ENCODE measurements around the gene STAMBPL1.
"Not testable (repeated sequence)": the region's sequence is repeated elsewhere in the genome, so short reads cannot be mapped to it uniquely, and the experiment has no call there.

Gene STAMBPL1

GRCh38 chr10:88833723-88834122 is 46.3 kb upstream of the STAMBPL1 start:
- peak overlapping the region; percentile 9 to 22 for H3K4me3 ChIP-seq (ENCODE audit: low read depth in 1 of 2, low read length in 1 of 2)
- H3K9me3 ChIP-seq = no peaks in the 10 kb centered on the region
- H3K36me3 ChIP-seq = peaks cover 32% of the 10 kb centered on the region
- H3K27me3 ChIP-seq = no peaks in the 10 kb centered on the region
- peak overlapping the region; percentile 88 for H3K27ac ChIP-seq
- TF ChIP-seq, protein P1, sequence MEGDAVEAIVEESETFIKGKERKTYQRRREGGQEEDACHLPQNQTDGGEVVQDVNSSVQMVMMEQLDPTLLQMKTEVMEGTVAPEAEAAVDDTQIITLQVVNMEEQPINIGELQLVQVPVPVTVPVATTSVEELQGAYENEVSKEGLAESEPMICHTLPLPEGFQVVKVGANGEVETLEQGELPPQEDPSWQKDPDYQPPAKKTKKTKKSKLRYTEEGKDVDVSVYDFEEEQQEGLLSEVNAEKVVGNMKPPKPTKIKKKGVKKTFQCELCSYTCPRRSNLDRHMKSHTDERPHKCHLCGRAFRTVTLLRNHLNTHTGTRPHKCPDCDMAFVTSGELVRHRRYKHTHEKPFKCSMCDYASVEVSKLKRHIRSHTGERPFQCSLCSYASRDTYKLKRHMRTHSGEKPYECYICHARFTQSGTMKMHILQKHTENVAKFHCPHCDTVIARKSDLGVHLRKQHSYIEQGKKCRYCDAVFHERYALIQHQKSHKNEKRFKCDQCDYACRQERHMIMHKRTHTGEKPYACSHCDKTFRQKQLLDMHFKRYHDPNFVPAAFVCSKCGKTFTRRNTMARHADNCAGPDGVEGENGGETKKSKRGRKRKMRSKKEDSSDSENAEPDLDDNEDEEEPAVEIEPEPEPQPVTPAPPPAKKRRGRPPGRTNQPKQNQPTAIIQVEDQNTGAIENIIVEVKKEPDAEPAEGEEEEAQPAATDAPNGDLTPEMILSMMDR (IDR thresholded peaks at IDR 0.05) = peak; percentile 31
- H3K4me1 ChIP-seq (ENCODE audit: control insufficient read depth in 1 of 2, insufficient read depth in 1 of 2, low read depth in 1 of 2, low read length in 1 of 2) = peaks cover 72% of the 10 kb centered on the region in 2 experiments

DNA sequence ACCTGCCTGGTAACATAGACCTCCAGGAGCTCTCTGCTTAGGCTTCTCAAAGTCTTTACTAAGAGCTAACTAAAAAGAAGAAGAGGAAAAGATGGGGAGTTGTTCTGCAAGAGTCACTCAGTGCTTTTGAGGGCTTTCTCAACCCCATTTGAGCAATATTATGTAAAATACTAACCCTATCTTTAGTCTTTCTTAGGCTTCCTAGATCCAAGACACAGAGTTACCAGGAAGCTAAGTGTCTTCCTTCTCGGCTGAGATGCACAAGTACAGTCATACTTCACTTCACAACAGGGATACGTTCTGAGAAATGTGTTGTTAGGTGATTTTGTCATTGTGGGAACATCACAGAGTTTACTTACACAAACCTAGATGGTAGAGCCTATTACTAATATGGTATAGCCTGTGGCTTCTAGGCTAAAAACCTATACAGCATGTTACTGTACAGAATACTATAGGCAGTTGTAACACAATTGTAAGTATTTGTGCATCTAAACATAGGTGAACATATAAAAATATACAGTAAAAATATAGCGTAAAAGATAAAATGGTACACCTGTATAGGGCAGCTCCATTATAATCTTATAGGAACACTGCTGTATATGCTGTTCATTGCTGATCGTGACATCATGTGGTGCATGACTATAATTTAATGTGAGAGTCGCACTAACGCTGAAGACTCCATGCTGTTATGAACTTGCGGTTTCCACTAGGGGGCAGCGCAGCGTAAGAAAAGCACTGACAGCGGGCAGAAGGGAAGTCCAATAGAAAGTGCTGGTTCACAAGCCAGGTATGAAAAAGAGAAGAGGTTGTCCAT is 44.7 kb upstream of the STAMBPL1 start:
- Histone ChIP-seq H3K4me1 (ENCODE audit: control insufficient read depth in 1 of 2, insufficient read depth in 1 of 2, low read depth in 1 of 2, low read length in 1 of 2) (peaks cover 88% of the 10 kb centered on the region in 2 experiments), H3K4me3 (ENCODE audit: low read depth in 1 of 2, low read length in 1 of 2) (peak overlapping the region; percentile 16 to 26), H3K27me3 (no peaks in the 10 kb centered on the region), H3K9me3 (no peaks in the 10 kb centered on the region), H3K27ac (peak overlapping the region; percentile 88), H3K36me3 (peaks cover 16% of the 10 kb centered on the region)
- TF ChIP-seq, protein P1 (IDR thresholded peaks at IDR 0.05) = peak; percentile 90

DNA sequence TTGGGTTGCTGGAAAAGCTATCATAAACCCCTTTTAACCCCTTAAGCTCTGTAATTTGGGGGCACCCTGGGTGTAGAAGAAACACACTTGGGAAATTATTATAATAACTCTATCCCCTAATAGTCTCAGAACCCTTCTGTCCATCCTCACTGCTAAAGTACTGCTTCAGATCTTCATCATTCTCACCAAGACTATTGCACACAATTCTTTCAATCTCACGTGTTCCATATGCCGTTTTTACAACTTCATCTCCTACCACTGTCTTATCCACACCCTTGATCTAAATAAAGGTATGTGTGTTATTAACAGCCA is 44.2 kb upstream of the STAMBPL1 start:
- peak overlapping the region; percentile 88 for H3K27ac ChIP-seq
- TF ChIP-seq, protein P1 (IDR thresholded peaks at IDR 0.05) = no peak
- H3K27me3 ChIP-seq = no peaks in the 10 kb centered on the region
- H3K9me3 ChIP-seq = no peaks in the 10 kb centered on the region
- H3K4me1 ChIP-seq (ENCODE audit: control insufficient read depth in 1 of 2, insufficient read depth in 1 of 2, low read depth in 1 of 2, low read length in 1 of 2) = peaks cover 93 to 94% of the 10 kb centered on the region in 2 experiments
- H3K4me3 ChIP-seq (ENCODE audit: low read depth in 1 of 2, low read length in 1 of 2) = peak overlapping the region; percentile 16 to 26
- peaks cover 10% of the 10 kb centered on the region for H3K36me3 ChIP-seq

DNA sequence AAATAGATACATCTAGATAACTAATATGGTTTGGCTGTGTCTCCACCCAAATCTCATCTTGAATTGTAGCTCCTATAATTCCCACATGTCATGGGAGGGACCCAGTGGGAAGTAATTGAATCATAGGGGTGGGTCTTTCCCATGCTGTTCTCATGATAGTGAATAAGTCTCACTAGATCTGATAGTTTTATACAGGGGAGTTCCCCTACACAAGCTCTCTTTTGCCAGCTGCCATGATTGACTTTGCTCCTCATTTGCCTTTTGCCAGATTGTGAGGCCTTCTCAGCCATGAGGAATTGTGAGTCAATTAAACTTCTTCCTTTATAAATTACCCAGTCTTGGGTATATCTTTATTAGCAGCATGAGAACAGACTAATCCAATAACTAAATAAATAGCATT is 42.4 kb upstream of the STAMBPL1 start:
- not testable (repeated sequence) for H3K27me3 ChIP-seq; H3K4me3 ChIP-seq (ENCODE audit: low read depth in 1 of 2, low read length in 1 of 2); H3K9me3 ChIP-seq; H3K36me3 ChIP-seq
- H3K4me1 ChIP-seq (ENCODE audit: control insufficient read depth in 1 of 2, insufficient read depth in 1 of 2, low read depth in 1 of 2, low read length in 1 of 2) = peaks cover 100% of the 10 kb centered on the region in 2 experiments
- H3K27ac ChIP-seq = peak overlapping the region; percentile 88

DNA sequence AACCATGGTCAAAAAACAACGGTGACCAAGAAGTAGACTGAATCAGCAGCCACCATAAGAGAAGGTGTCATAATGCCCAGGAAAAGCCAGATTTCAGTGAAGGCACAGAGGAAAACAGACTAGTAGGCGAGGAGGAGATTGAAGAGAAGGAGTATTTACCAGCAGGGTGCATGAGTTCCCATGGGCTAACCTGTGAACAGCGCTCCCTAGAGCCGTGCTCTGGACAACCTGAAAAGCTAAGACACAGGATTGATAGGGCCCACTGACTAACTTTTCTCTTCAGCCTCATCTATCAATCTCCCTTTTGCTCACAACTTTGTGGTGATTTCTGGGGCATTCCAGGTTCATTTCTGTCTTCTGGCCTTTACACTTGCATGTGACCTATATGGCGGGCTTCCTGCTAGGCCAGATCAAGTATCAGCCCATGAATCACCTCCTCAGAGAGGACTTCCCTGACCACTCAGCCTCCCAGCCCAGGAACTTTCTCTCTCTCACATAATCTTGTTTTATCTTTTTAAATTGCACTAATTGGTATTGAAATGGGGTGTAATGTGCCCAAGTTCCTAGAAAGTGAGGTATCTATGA is 41.2 kb upstream of the STAMBPL1 start:
- peaks cover 91 to 100% of the 10 kb centered on the region in 2 experiments for H3K4me1 ChIP-seq (ENCODE audit: control insufficient read depth in 1 of 2, insufficient read depth in 1 of 2, low read depth in 1 of 2, low read length in 1 of 2)
- H3K36me3 ChIP-seq = no peaks in the 10 kb centered on the region
- H3K4me3 ChIP-seq (ENCODE audit: low read depth in 1 of 2, low read length in 1 of 2) = no peak overlapping the region
- no peaks in the 10 kb centered on the region for H3K27me3 ChIP-seq
- H3K27ac ChIP-seq = peak overlapping the region; percentile 88
- TF ChIP-seq, protein P1 (IDR thresholded peaks at IDR 0.05) = no peak
- H3K9me3 ChIP-seq = no peaks in the 10 kb centered on the region

DNA sequence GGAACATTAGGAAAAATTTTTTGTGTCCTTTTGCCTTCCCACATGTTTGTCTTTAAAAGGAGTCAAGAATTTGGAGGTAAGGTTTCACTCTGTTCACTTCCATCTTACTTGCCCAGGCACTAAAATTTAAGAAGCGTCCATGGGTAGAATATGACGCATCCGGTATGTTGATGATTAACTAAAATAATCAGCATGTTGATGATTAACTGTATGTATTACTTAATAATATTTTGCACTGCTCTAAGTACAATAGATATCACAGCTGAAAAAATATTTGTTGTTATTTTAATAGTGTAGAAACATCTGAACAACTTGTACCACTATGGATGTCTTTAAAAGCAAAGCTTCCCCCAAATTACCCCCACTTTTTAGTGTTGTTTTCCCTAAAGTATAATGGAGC is 39.9 kb upstream of the STAMBPL1 start:
- Histone ChIP-seq H3K9me3 (no peaks in the 10 kb centered on the region), H3K4me3 (ENCODE audit: low read depth in 1 of 2, low read length in 1 of 2) (no peak overlapping the region), H3K36me3 (no peaks in the 10 kb centered on the region), H3K27me3 (no peaks in the 10 kb centered on the region), H3K27ac (peak overlapping the region; percentile 88), H3K4me1 (ENCODE audit: control insufficient read depth in 1 of 2, insufficient read depth in 1 of 2, low read depth in 1 of 2, low read length in 1 of 2) (peaks cover 82 to 100% of the 10 kb centered on the region in 2 experiments)
- TF ChIP-seq, protein P1 (IDR thresholded peaks at IDR 0.05) = no peak

Measured in neutrophil (primary cell).